PFSK-1 (cell line): Measurements from ENCODE around the gene LRRC4.

Source experiments
- FOXP2 ChIP-seq: optimal IDR thresholded peaks from 2 replicates; pipeline ENCODE3; 2011; ENCODE audit warnings: borderline replicate concordance, control low read depth, inconsistent platforms; ENCODE audit not compliant: insufficient read depth; ENCODE audit errors: extremely low read length, extremely low read depth
- POLR2AphosphoS5 ChIP-seq: IDR thresholded peaks from 2 replicates; pipeline ENCODE4 v1.6.1; 2012; ENCODE audit warnings: low read depth, mild to moderate bottlenecking, control low read depth, low read length, moderate library complexity
- REST ChIP-seq, 2 experiments: IDR thresholded peaks; 2 replicates each; pipeline versions ENCODE4 v1.6.1 to v1.8.0; 2011 to 2012; ENCODE audit warnings: low read depth in 2 of 2, low read length in 2 of 2, control low read depth in 1 of 2, inconsistent platforms in 1 of 2, mild to moderate bottlenecking in 1 of 2, moderate library complexity in 1 of 2; ENCODE audit not compliant: insufficient read depth in 1 of 2
- SIN3A ChIP-seq: IDR thresholded peaks from 2 replicates; pipeline ENCODE4 v1.6.1; 2012; ENCODE audit warnings: mild to moderate bottlenecking, low read length, moderate library complexity, borderline replicate concordance; ENCODE audit not compliant: insufficient read depth
- TAF1 ChIP-seq: IDR thresholded peaks from 2 replicates; pipeline ENCODE4 v1.6.1; 2012; ENCODE audit warnings: low read length, control low read depth, borderline replicate concordance; ENCODE audit not compliant: insufficient read depth

LRRC4 gene

GRCh38 chr7:128037081-128037480 is 5.8 kb upstream of the LRRC4 start:
- TF ChIP-seq FOXP2, result no peak
- TF ChIP-seq POLR2AphosphoS5, result no peak
- no peak for TF ChIP-seq TAF1
- no peak for TF ChIP-seq SIN3A
- no peak for TF ChIP-seq REST (IDR thresholded peaks at IDR 0.05; ENCODE audit: insufficient read depth in 1 of 2, low read depth in 2 of 2, low read length in 2 of 2)

GRCh38 chr7:128036226-128036940 is 5.1 kb upstream of the LRRC4 start:
- no peak for TF ChIP-seq SIN3A
- TF ChIP-seq REST (IDR thresholded peaks at IDR 0.05; ENCODE audit: insufficient read depth in 1 of 2, low read depth in 2 of 2, low read length in 2 of 2), result no peak
- TF ChIP-seq TAF1, result no peak
- no peak for TF ChIP-seq FOXP2
- no peak for TF ChIP-seq POLR2AphosphoS5

GRCh38 chr7:128035712-128036111 is 4.5 kb upstream of the LRRC4 start:
- TF ChIP-seq REST (IDR thresholded peaks at IDR 0.05; ENCODE audit: insufficient read depth in 1 of 2, low read depth in 2 of 2, low read length in 2 of 2), result no peak
- TF ChIP-seq SIN3A, result no peak
- no peak for TF ChIP-seq TAF1
- TF ChIP-seq POLR2AphosphoS5, result no peak

- TF ChIP-seq SIN3A (no peak), TAF1 (no peak), FOXP2 (no peak), POLR2AphosphoS5 (no peak), REST (IDR thresholded peaks at IDR 0.05; ENCODE audit: insufficient read depth in 1 of 2, low read depth in 2 of 2, low read length in 2 of 2) (no peak)
Measured at GRCh38 chr7:128034825-128035224, 3.6 kb upstream of the LRRC4 start.
